ENCODE data around the gene BRAT1.
"Not testable (repeated sequence)": the region's sequence is repeated elsewhere in the genome, so short reads cannot be mapped to it uniquely, and the experiment has no call there.

BRAT1 gene

GRCh38 chr7:2533566-2533965, 21.8 kb downstream of the BRAT1 start:
- not testable (repeated sequence) for H3K27ac ChIP-seq (ENCODE audit: low read depth, low read length); H2BK120ac ChIP-seq (ENCODE audit: insufficient read depth, low read length, poor library complexity); H2BK5ac ChIP-seq (ENCODE audit: low read depth, low read length, poor library complexity); H3K79me2 ChIP-seq (ENCODE audit: control insufficient read depth, insufficient read depth, low read length, poor library complexity); H2AFZ ChIP-seq (ENCODE audit: insufficient read depth, low read length, poor library complexity); H3K14ac ChIP-seq (ENCODE audit: low read length); H3K27me3 ChIP-seq (ENCODE audit: insufficient read depth, low read length); H3K9ac ChIP-seq (ENCODE audit: low read length); H4K91ac ChIP-seq (ENCODE audit: low read depth, low read length); H3K18ac ChIP-seq (ENCODE audit: low read length); H3K4me3 ChIP-seq (ENCODE audit: low read depth, low read length); H3K9me3 ChIP-seq (ENCODE audit: insufficient read depth, low read depth, low read length); H4K8ac ChIP-seq (ENCODE audit: low read depth, low read length); H2BK12ac ChIP-seq (ENCODE audit: low read length); H3K4ac ChIP-seq (ENCODE audit: low read depth, low read length); DNase-seq; H4K12ac ChIP-seq (ENCODE audit: low read depth, low read length); H2AK5ac ChIP-seq (ENCODE audit: low read length); H3K4me2 ChIP-seq (ENCODE audit: low read length); H3K23ac ChIP-seq (ENCODE audit: low read length); H3K79me1 ChIP-seq (ENCODE audit: low read length)
- Histone ChIP-seq H3K4me1 (ENCODE audit: control insufficient read depth in 1 of 2, insufficient read depth in 2 of 2, low read length in 2 of 2) (peaks cover 18 to 22% of the 10 kb centered on the region in 2 experiments), H3K36me3 (ENCODE audit: control insufficient read depth in 1 of 2, insufficient read depth in 2 of 2, low read length in 2 of 2) (peaks cover 15 to 16% of the 10 kb centered on the region in 2 experiments)
- no CpG with 5 or more reads among the region's 8 CpGs for WGBS (ENCODE audit: extremely low coverage, insufficient coverage, insufficient read length)

DNA sequence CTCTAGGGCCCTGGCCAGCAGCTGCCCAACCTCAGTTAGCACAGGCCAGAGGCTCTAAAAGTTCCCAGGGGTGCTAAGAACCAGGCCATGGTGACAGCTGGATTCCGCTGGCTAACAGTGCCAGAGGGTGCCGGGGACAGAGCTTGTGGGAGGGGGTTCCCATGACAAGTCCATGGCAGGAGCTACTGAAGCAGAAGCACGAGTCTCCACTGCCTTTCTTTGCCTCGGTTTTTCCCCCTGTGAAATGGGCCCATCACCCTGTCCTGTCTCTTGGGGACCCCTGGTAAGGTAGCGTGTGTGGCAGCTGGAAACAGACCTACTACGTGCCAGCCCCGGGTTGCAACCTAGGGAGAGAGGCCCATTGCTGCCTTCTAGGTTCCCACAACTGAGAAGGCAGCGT, 22.5 kb downstream of the BRAT1 start:
- not testable (repeated sequence) for H3K23ac ChIP-seq (ENCODE audit: low read length); DNase-seq; H2BK5ac ChIP-seq (ENCODE audit: low read depth, low read length, poor library complexity); H2BK12ac ChIP-seq (ENCODE audit: low read length); H3K9me3 ChIP-seq (ENCODE audit: insufficient read depth, low read depth, low read length); H4K91ac ChIP-seq (ENCODE audit: low read depth, low read length); H3K4ac ChIP-seq (ENCODE audit: low read depth, low read length); H3K27me3 ChIP-seq (ENCODE audit: insufficient read depth, low read length); H3K18ac ChIP-seq (ENCODE audit: low read length); H2AFZ ChIP-seq (ENCODE audit: insufficient read depth, low read length, poor library complexity); H3K4me2 ChIP-seq (ENCODE audit: low read length); H3K9ac ChIP-seq (ENCODE audit: low read length); H4K8ac ChIP-seq (ENCODE audit: low read depth, low read length); H3K79me2 ChIP-seq (ENCODE audit: control insufficient read depth, insufficient read depth, low read length, poor library complexity); H3K4me3 ChIP-seq (ENCODE audit: low read depth, low read length); H4K12ac ChIP-seq (ENCODE audit: low read depth, low read length); H3K79me1 ChIP-seq (ENCODE audit: low read length); H2BK120ac ChIP-seq (ENCODE audit: insufficient read depth, low read length, poor library complexity); H3K27ac ChIP-seq (ENCODE audit: low read depth, low read length); H2AK5ac ChIP-seq (ENCODE audit: low read length); H3K14ac ChIP-seq (ENCODE audit: low read length)
- H3K4me1 ChIP-seq (ENCODE audit: control insufficient read depth in 1 of 2, insufficient read depth in 2 of 2, low read length in 2 of 2), result peaks cover 21 to 22% of the 10 kb centered on the region in 2 experiments
- WGBS (ENCODE audit: extremely low coverage, insufficient coverage, insufficient read length), result no CpG with 5 or more reads among the region's 8 CpGs
- H3K36me3 ChIP-seq (ENCODE audit: control insufficient read depth in 1 of 2, insufficient read depth in 2 of 2, low read length in 2 of 2), result peaks cover 12 to 15% of the 10 kb centered on the region in 2 experiments

- not testable (repeated sequence) for H3K9me3 ChIP-seq (ENCODE audit: insufficient read depth, low read depth, low read length); H3K27me3 ChIP-seq (ENCODE audit: insufficient read depth, low read length); DNase-seq; H3K23ac ChIP-seq (ENCODE audit: low read length); H3K79me2 ChIP-seq (ENCODE audit: control insufficient read depth, insufficient read depth, low read length, poor library complexity); H2BK5ac ChIP-seq (ENCODE audit: low read depth, low read length, poor library complexity); H4K8ac ChIP-seq (ENCODE audit: low read depth, low read length); H3K14ac ChIP-seq (ENCODE audit: low read length); H2AFZ ChIP-seq (ENCODE audit: insufficient read depth, low read length, poor library complexity); H2BK120ac ChIP-seq (ENCODE audit: insufficient read depth, low read length, poor library complexity); H3K18ac ChIP-seq (ENCODE audit: low read length); H3K4me2 ChIP-seq (ENCODE audit: low read length); H3K4me3 ChIP-seq (ENCODE audit: low read depth, low read length); H3K27ac ChIP-seq (ENCODE audit: low read depth, low read length); H3K9ac ChIP-seq (ENCODE audit: low read length); H2AK5ac ChIP-seq (ENCODE audit: low read length); H3K79me1 ChIP-seq (ENCODE audit: low read length); H4K91ac ChIP-seq (ENCODE audit: low read depth, low read length); H3K4ac ChIP-seq (ENCODE audit: low read depth, low read length); H2BK12ac ChIP-seq (ENCODE audit: low read length); H4K12ac ChIP-seq (ENCODE audit: low read depth, low read length)
- peaks cover 25% of the 10 kb centered on the region in 2 experiments for H3K4me1 ChIP-seq (ENCODE audit: control insufficient read depth in 1 of 2, insufficient read depth in 2 of 2, low read length in 2 of 2)
- WGBS (ENCODE audit: extremely low coverage, insufficient coverage, insufficient read length), result no CpG with 5 or more reads among the region's 15 CpGs
- H3K36me3 ChIP-seq (ENCODE audit: control insufficient read depth in 1 of 2, insufficient read depth in 2 of 2, low read length in 2 of 2), result peaks cover 13 to 16% of the 10 kb centered on the region in 2 experiments
Measured at GRCh38 chr7:2532199-2532772, 23.0 kb downstream of the BRAT1 start.

DNA sequence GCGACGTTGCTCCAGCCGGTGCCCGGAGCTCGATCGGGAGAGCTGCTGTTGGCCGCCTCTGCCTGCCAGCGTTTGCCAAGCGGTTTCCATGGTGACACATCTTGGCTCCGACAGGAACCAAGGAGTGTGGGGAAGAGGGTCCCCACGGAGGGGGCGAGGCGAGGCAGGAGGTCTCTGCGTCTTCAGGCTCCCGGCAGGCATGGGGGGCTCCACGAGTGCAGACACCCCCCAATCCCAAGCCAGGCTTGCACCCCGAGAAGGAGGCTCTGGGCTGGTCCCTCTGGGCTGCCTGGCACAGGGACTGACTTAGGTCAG, 23.6 kb downstream of the BRAT1 start:
- no CpG with 5 or more reads among the region's 17 CpGs for WGBS (ENCODE audit: extremely low coverage, insufficient coverage, insufficient read length)
- not testable (repeated sequence) for H3K4ac ChIP-seq (ENCODE audit: low read depth, low read length); H3K4me3 ChIP-seq (ENCODE audit: low read depth, low read length); H3K9ac ChIP-seq (ENCODE audit: low read length); H3K18ac ChIP-seq (ENCODE audit: low read length); H2BK5ac ChIP-seq (ENCODE audit: low read depth, low read length, poor library complexity); H4K91ac ChIP-seq (ENCODE audit: low read depth, low read length); H2BK12ac ChIP-seq (ENCODE audit: low read length); H3K79me1 ChIP-seq (ENCODE audit: low read length); H3K14ac ChIP-seq (ENCODE audit: low read length); H2BK120ac ChIP-seq (ENCODE audit: insufficient read depth, low read length, poor library complexity); H4K12ac ChIP-seq (ENCODE audit: low read depth, low read length); H4K8ac ChIP-seq (ENCODE audit: low read depth, low read length); H3K27ac ChIP-seq (ENCODE audit: low read depth, low read length); H3K79me2 ChIP-seq (ENCODE audit: control insufficient read depth, insufficient read depth, low read length, poor library complexity); H3K9me3 ChIP-seq (ENCODE audit: insufficient read depth, low read depth, low read length); H2AFZ ChIP-seq (ENCODE audit: insufficient read depth, low read length, poor library complexity); H2AK5ac ChIP-seq (ENCODE audit: low read length); H3K4me2 ChIP-seq (ENCODE audit: low read length); H3K27me3 ChIP-seq (ENCODE audit: insufficient read depth, low read length); DNase-seq; H3K23ac ChIP-seq (ENCODE audit: low read length)
- Histone ChIP-seq H3K4me1 (ENCODE audit: control insufficient read depth in 1 of 2, insufficient read depth in 2 of 2, low read length in 2 of 2) (peaks cover 25 to 27% of the 10 kb centered on the region in 2 experiments), H3K36me3 (ENCODE audit: control insufficient read depth in 1 of 2, insufficient read depth in 2 of 2, low read length in 2 of 2) (peaks cover 19 to 21% of the 10 kb centered on the region in 2 experiments)

Measured in trophoblast cell (in vitro differentiated cells and primary cell).